HCT116 (cell line): ENCODE data around the gene IL3. TPM values are rescaled to one million over a fixed set of nuclear protein-coding genes. Genes with fewer than 3 reads are reported as not detected.

Experiments used
- ATAC-seq: fragments of 200-7000 bp; cut with Tn5 transposase; 2 replicates; pipeline ENCODE4 v1.9.1; 2020; ENCODE audit warnings: mild to moderate bottlenecking, moderate library complexity
- BruUV-seq: library from RNA; stranded (reverse); fragments of 400-500 nt; replicated peaks from 2 replicates; lab custom pipeline; 2021; lab: Mats Ljungman, UMichigan
- CTCF ChIA-PET: fragments of 300-600 bp; sonication (Branson Sonifier 250); formaldehyde crosslinking; loops from one replicate; lab custom pipeline; 2021; ENCODE audit warnings: antibody characterized with exemption; lab: Charles Lee
- POLR2A ChIA-PET: fragments of 300-600, 350-600 bp; sonication (Branson Sonifier 250); formaldehyde crosslinking; loops from one replicate; lab custom pipeline; 2021; ENCODE audit warnings: antibody characterized with exemption; lab: Charles Lee
- RAD21 ChIA-PET, 2 experiments: fragments of 300-600 bp; sonication (Branson Sonifier 250); formaldehyde crosslinking; loops; one replicate each; lab custom pipeline; 2023; ENCODE audit warnings: low total read pairs in 2 of 2; ENCODE audit not compliant: uncharacterized antibody in 2 of 2, unreplicated experiment in 2 of 2, low non-redundant PET in 1 of 2; lab: Charles Lee
- DNase-seq: peaks from one replicate; pipeline ENCODE4 v3.0.0-alpha.2; 2010; ENCODE audit warnings: low read depth, low spot score
- H2AFZ ChIP-seq: fragments of 200-600 bp; shearing (Covaris generic), sonication (generic); 2 replicates; pipeline ENCODE4 v1.6.1; 2017; ENCODE audit warnings: low read depth, mixed run types, mixed read lengths, antibody characterized with exemption, low read length; ENCODE audit not compliant: poor library complexity, severe bottlenecking
- H3K27ac ChIP-seq: 2 replicates; pipeline ENCODE4 v1.5.1; 2012; ENCODE audit warnings: low read depth, low read length
- H3K27me3 ChIP-seq: fragments of 200-600 bp; sonication (generic); 2 replicates; pipeline ENCODE4 v1.6.1; 2016; ENCODE audit warnings: mixed run types, low read length, mixed read lengths; ENCODE audit not compliant: insufficient read depth
- H3K36me3 ChIP-seq, 2 experiments: fragments of 200-500 bp in 1 of 2; fragments of 200-600 bp in 1 of 2; sonication (Bioruptor generic) in 1 of 2; sonication (generic) in 1 of 2; 2 replicates each; pipeline versions ENCODE4 v1.5.1 to v1.6.1; 2014 to 2016; ENCODE audit warnings: low read length in 2 of 2, inconsistent platforms in 1 of 2, mixed read lengths in 1 of 2, mixed run types in 1 of 2; ENCODE audit not compliant: insufficient read depth in 2 of 2, control insufficient read depth in 1 of 2
- H3K4me1 ChIP-seq, 2 experiments: fragments of 200-600 bp in 1 of 2; sonication (generic) in 1 of 2; 2 replicates each; pipeline versions ENCODE4 v1.5.1 to v1.6.1; 2012 to 2017; ENCODE audit warnings: low read length in 2 of 2, inconsistent platforms in 1 of 2, mild to moderate bottlenecking in 1 of 2, mixed read lengths in 1 of 2, mixed run types in 1 of 2, moderate library complexity in 1 of 2; ENCODE audit not compliant: insufficient read depth in 2 of 2, control insufficient read depth in 1 of 2
- H3K4me2 ChIP-seq: fragments of 200-600 bp; sonication (generic); 2 replicates; pipeline ENCODE4 v1.6.1; 2017; ENCODE audit warnings: mixed run types, low read length, mixed read lengths
- H3K4me3 ChIP-seq, 2 experiments: fragments of 200-600 bp in 1 of 2; sonication (generic) in 1 of 2; replicated peaks in 1 of 2; 2 replicates each; pipeline ENCODE4 v1.5.1; 2011 to 2016; ENCODE audit warnings: low read length in 2 of 2, control low read depth in 1 of 2, low read depth in 1 of 2, mild to moderate bottlenecking in 1 of 2, mixed read lengths in 1 of 2, mixed run types in 1 of 2
- H3K79me2 ChIP-seq: fragments of 200-600 bp; sonication (generic); 2 replicates; pipeline ENCODE4 v1.6.1; 2017; ENCODE audit warnings: mild to moderate bottlenecking, mixed run types, low read length, moderate library complexity, mixed read lengths; ENCODE audit not compliant: insufficient read depth
- H3K9ac ChIP-seq: fragments of 200-600 bp; sonication (generic); 2 replicates; pipeline ENCODE4 v1.6.1; 2016; ENCODE audit warnings: low read length, mixed read lengths
- H3K9me2 ChIP-seq: fragments of 200-600 bp; sonication (generic), shearing (Covaris generic); 2 replicates; pipeline ENCODE4 v1.6.1; 2017; ENCODE audit warnings: mixed run types, mild to moderate bottlenecking, moderate library complexity; ENCODE audit not compliant: insufficient read depth
- H3K9me3 ChIP-seq, 2 experiments: fragments of 200-500 bp in 1 of 2; fragments of 200-600 bp in 1 of 2; sonication (Bioruptor generic) in 1 of 2; sonication (generic) in 1 of 2; 2 replicates each; pipeline ENCODE4 v1.6.1; 2014 to 2017; ENCODE audit warnings: low read length in 2 of 2, mixed read lengths in 2 of 2, inconsistent platforms in 1 of 2, low read depth in 1 of 2, mild to moderate bottlenecking in 1 of 2, mixed run types in 1 of 2, moderate library complexity in 1 of 2; ENCODE audit not compliant: control insufficient read depth in 1 of 2, insufficient read depth in 1 of 2
- H4K20me1 ChIP-seq: fragments of 200-600 bp; sonication (generic), shearing (Covaris generic); 2 replicates; pipeline ENCODE4 v1.6.1; 2017; ENCODE audit warnings: mixed run types, mild to moderate bottlenecking, moderate library complexity; ENCODE audit not compliant: insufficient read depth
- CEBPB ChIP-seq: IDR thresholded peaks from 2 replicates; pipeline ENCODE4 v1.6.1; 2012; ENCODE audit warnings: low read depth
- CTCF ChIP-seq, 3 experiments: fragments of 200-600 bp in 1 of 3; sonication (generic) in 1 of 3; IDR thresholded peaks in 2 of 3; conservative IDR thresholded peaks in 1 of 3; 2 replicates each; pipeline ENCODE4 v1.5.1; 2012 to 2017; ENCODE audit warnings: low read depth in 2 of 3, low read length in 2 of 3, antibody characterized with exemption in 1 of 3, borderline replicate concordance in 1 of 3, control low read depth in 1 of 3, mild to moderate bottlenecking in 1 of 3, mixed read lengths in 1 of 3, mixed run types in 1 of 3, moderate library complexity in 1 of 3; ENCODE audit not compliant: insufficient read depth in 1 of 3
- EGR1 ChIP-seq: IDR thresholded peaks from 2 replicates; pipeline ENCODE4 v1.6.1; 2012; ENCODE audit warnings: low read depth
- RAD21 ChIP-seq: IDR thresholded peaks from 2 replicates; pipeline ENCODE4 v1.6.1; 2012; ENCODE audit warnings: low read depth, mild to moderate bottlenecking
- SP1 ChIP-seq: IDR thresholded peaks from 2 replicates; pipeline ENCODE4 v1.6.1; 2012; ENCODE audit warnings: low read depth
- YY1 ChIP-seq: IDR thresholded peaks from 2 replicates; pipeline ENCODE4 v1.6.1; 2011; ENCODE audit warnings: low read length, low read depth, moderate library complexity, mild to moderate bottlenecking; ENCODE audit not compliant: insufficient replicate concordance; ENCODE audit errors: extremely low read depth
- ZFX ChIP-seq: fragments of 450-650 bp; IDR thresholded peaks from 2 replicates; pipeline ENCODE4 v1.6.1; 2017
- intact Hi-C: fragments of 100-400 bp; cut with micrococcal nuclease; formaldehyde crosslinking; loops from 2 replicates; pipeline ENCODE4 v1.10.0; 2022
- total RNA-seq: library from RNA; stranded (reverse); gene quantifications from one replicate; pipeline ENCODE4 v1.2.1, GENCODE V29; 2021; ENCODE audit not compliant: unreplicated experiment

IL3 gene
- total RNA-seq, 1 experiment from 2014 or later = not detected

- Histone ChIP-seq H3K9me3 (no peaks in the 10 kb centered on the region), H3K4me3 (no peak overlapping the region), H2AFZ (peak overlapping the region; percentile 79), H3K27ac (no peak overlapping the region), H4K20me1 (no peaks in the 10 kb centered on the region), H3K9me2 (no peaks in the 10 kb centered on the region), H3K79me2 (no peaks in the 10 kb centered on the region), H3K9ac (no peak overlapping the region), H3K36me3 (no peaks in the 10 kb centered on the region), H3K4me1 (peaks cover 0 to 4% of the 10 kb centered on the region in 2 experiments; a peak in 1 of 4 replicates), H3K27me3 (no peaks in the 10 kb centered on the region), H3K4me2 (no peak overlapping the region)
- DNase-seq (peak; percentile 50), ATAC-seq (peak; percentile 71)
- intact Hi-C loops = loop anchor here (1.0 to 10.0 kb wide), 2 partner anchors 212 to 474 kb away; no protein-coding TSS in a partner anchor
- ChIA-PET POLR2A (interaction anchor here (0.6 to 0.9 kb wide), 2 partner anchors 253 to 633 kb away, joined by 3 read pairs; no protein-coding TSS in a partner anchor), RAD21 (interaction anchor here (0.5 to 1.3 kb wide), 6 partner anchors 26 to 640 kb away, joined by 3 to 6 read pairs (median 4); no protein-coding TSS in a partner anchor), CTCF (interaction anchor here (0.5 to 3.5 kb wide), 14 partner anchors 8 to 640 kb away, joined by 3 to 35 read pairs (median 4); partner anchors contain the start of genes CSF2 and SLC22A5)
- TF ChIP-seq RAD21 (peak; percentile 95), EGR1 (no peak), SP1 (no peak), CTCF (IDR thresholded peaks at IDR 0.05 in 2 of 3, conservative IDR thresholded peaks at IDR 0.05 in 1 of 3; ENCODE audit: borderline replicate concordance in 1 of 3, insufficient read depth in 1 of 3, low read depth in 2 of 3, low read length in 2 of 3) (peak; percentile 79 to 98 (median 97)), CEBPB (no peak), YY1 (peak; percentile 17), ZFX (no peak)
- no TSS peak for BruUV-seq
Observed at GRCh38 chr5:132063090-132063911, 2.8 kb downstream of the IL3 start.
